Activated naive CD8-positive, alpha-beta T cell treated with anti-CD3 and anti-CD28 coated beads, Interleukin-2, amount 10 ng/mL, durations not matched to agents 7 days and 5 days (primary cell): ENCODE results near the gene OR4A16. TPM values are rescaled to one million over a fixed set of nuclear protein-coding genes. Genes with fewer than 3 reads are reported as not detected.

ENCODE experiments used
- ATAC-seq: fragments of 150-1000 bp; cut with Tn5 transposase; one replicate; pipeline ENCODE4 v1.10.0; 2021; ENCODE audit warnings: low read depth, moderate library complexity
- POLR2A ChIA-PET: fragments of 350-600 bp; sonication (Branson Sonifier 250); formaldehyde crosslinking; loops from one replicate; lab custom pipeline; 2021; ENCODE audit warnings: antibody characterized with exemption; lab: Charles Lee
- DNase-seq: peaks from one replicate; pipeline ENCODE4 v3.0.0; 2021
- H3K27ac Mint-ChIP-seq: one replicate; pipeline ENCODE4 v1.8.0; 2022; ENCODE audit warnings: mild to moderate bottlenecking, mixed read lengths
- H3K27me3 Mint-ChIP-seq: one replicate; pipeline ENCODE4 v1.8.0; 2022; ENCODE audit warnings: mild to moderate bottlenecking, moderate library complexity, mixed read lengths
- H3K36me3 Mint-ChIP-seq: one replicate; pipeline ENCODE4 v1.8.0; 2021; ENCODE audit warnings: mild to moderate bottlenecking, mixed read lengths
- H3K4me1 Mint-ChIP-seq: one replicate; pipeline ENCODE4 v1.8.0; 2021; ENCODE audit warnings: mixed read lengths
- H3K4me3 Mint-ChIP-seq: one replicate; pipeline ENCODE4 v1.8.0; 2022; ENCODE audit warnings: mild to moderate bottlenecking, moderate library complexity, mixed read lengths
- H3K9me3 Mint-ChIP-seq: one replicate; pipeline ENCODE4 v1.8.0; 2021; ENCODE audit warnings: mixed read lengths
- total RNA-seq, 2 experiments: library from RNA; stranded (reverse); gene quantifications; one replicate each; pipeline ENCODE4 v1.2.3, GENCODE V29; 2021

The OR4A16 gene, protein sequence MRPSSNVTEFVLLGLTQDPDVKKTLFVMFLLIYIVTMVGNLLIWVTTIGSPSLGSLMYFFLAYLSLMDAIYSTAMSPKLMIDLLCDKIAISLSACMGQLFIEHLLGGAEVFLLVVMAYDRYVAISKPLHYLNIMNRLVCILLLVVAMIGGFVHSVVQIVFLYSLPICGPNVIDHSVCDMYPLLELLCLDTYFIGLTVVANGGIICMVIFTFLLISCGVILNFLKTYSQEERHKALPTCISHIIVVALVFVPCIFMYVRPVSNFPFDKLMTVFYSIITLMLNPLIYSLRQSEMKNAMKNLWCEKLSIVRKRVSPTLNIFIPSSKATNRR
- not detected for total RNA-seq

DNA sequence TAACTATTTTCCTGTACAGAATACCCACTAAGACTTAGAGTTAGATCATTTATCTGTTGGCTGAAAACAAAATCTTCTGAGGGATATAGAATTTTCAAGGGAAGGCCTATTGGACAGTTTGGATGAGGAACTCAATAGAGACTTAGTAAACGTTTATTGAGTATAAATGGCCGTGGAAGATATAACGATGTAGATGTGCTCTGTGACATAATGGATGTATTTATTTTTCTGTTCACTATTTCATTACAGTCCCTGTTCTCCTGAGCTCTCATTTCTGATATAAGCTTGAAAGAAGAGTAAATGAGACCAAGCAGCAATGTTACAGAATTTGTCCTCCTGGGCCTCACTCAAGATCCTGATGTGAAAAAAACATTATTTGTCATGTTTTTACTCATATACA lies at the start of gene OR4A16:
Gene OR4A16, plus strand, starts transcription at position 301 of the 400 bp plus-strand sequence. Its CDS starts 0 bp downstream, at position 301.
- no peak within 1 kb of the TSS for H3K27ac Mint-ChIP-seq
- no peak for DNase-seq
- H3K36me3 Mint-ChIP-seq: no peaks in the 10 kb centered on the region
- no peak for ATAC-seq
- H3K9me3 Mint-ChIP-seq: peaks cover 25% of the 10 kb centered on the region
- no peak within 1 kb of the TSS for H3K4me3 Mint-ChIP-seq
- no peaks in the 10 kb centered on the region for H3K4me1 Mint-ChIP-seq
- POLR2A ChIA-PET: no interaction called here
- no peaks in the 10 kb centered on the region for H3K27me3 Mint-ChIP-seq

DNA sequence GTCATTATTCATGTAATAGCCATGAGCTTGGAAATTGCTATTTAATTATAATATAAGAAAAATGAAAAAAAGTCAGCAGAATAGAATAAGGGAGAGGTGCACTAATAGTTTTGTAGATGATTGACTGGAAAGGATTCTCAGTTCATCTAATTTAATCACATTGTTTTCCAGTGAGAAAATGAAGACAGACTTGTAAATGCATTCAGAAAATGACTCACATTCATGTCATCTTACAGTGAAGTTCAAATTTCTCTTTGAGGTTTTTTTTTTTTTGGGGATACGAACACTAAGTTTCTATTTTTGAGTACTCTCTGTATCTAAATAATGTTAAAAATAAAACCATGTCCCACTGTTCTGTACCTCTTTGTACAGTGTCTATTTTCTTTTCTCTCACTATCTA lies 18.5 kb upstream of the OR4A16 start:
- POLR2A ChIA-PET: no interaction called here
- Mint-ChIP-seq H3K4me3 (no peak overlapping the region), H3K4me1 (no peaks in the 10 kb centered on the region), H3K9me3 (peaks cover 8% of the 10 kb centered on the region), H3K27ac (no peak overlapping the region), H3K36me3 (no peaks in the 10 kb centered on the region), H3K27me3 (no peaks in the 10 kb centered on the region)
- no peak for ATAC-seq
- no peak for DNase-seq

DNA sequence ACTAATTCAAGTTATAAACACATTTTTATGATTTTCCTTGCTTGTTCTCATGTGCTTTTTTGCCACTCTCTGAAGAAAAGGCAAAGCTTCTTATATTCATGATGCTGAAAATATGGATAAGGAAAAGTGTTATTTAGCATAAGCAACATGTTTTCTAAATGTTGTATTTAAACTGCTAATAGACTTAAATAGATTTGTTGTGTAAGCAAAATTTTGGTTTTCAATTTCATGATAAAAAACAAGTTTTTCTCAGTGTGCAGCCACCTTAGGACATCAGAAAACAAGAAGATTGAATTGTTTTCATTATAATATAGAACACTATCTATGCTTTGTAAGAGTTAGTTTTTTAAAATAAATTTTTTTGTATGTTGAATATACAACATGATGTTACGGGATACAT lies 2.3 kb downstream of the OR4A16 start:
- DNase-seq (no peak), ATAC-seq (no peak)
- Mint-ChIP-seq H3K27me3 (no peaks in the 10 kb centered on the region), H3K9me3 (peaks cover 25% of the 10 kb centered on the region), H3K4me3 (no peak overlapping the region), H3K27ac (no peak overlapping the region), H3K4me1 (no peaks in the 10 kb centered on the region), H3K36me3 (no peaks in the 10 kb centered on the region)
- POLR2A ChIA-PET: no interaction called here

DNA sequence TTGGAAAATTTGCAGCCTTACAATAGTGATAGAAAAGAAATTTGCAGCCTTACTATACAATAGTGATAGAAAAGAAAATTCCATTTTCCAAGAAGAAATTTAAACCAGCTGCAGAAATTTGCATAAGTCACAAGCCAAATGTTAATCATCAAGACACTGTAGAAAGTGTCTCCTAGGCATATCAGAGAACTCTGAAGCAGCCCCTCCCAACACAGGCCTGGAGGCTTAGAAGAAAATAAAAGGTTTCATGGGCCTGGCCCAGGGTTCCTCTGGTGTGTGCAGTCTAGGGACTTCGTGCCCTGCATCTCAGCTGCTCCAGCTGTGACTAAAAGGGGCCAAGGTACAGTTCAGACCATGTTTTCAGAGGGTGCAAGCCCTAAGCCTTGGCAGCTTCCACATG lies 6.0 kb downstream of the OR4A16 start:
- H3K4me3 Mint-ChIP-seq: no peak overlapping the region
- no peaks in the 10 kb centered on the region for H3K36me3 Mint-ChIP-seq
- DNase-seq (no peak), ATAC-seq (no peak)
- no peak overlapping the region for H3K27ac Mint-ChIP-seq
- no peaks in the 10 kb centered on the region for H3K4me1 Mint-ChIP-seq
- POLR2A ChIA-PET: no interaction called here
- no peaks in the 10 kb centered on the region for H3K27me3 Mint-ChIP-seq
- peaks cover 11% of the 10 kb centered on the region for H3K9me3 Mint-ChIP-seq

DNA sequence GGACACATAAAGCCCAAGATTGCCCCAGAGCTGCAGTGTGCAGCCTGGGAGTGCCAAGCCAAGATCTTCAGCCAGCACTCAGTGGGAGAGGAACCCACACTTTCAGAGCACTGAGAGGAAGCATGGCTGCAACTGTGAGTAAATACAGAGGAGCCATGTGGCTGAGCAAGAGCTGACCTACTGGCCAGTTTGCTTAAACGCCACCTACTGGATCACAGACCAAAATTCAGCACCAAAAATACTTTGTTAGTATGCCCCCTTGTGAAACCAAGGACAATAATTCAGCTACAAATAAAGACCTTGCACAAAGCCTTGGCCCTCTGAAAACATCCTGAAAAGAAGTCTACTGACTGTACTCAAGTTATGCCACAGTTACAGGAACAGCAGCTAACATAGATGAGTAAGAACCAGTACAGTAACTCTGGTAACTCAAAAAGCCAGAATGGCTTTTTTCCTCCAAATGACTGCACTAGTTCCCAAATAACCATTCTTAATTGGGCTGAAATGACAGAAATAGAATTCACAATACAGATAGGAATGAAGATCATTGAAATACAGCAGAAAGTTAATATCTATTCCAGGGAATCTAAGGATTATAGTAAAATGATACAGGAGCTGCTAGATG lies 14.7 kb downstream of the OR4A16 start:
- Mint-ChIP-seq H3K9me3 (peaks cover 13% of the 10 kb centered on the region), H3K36me3 (no peaks in the 10 kb centered on the region), H3K27me3 (no peaks in the 10 kb centered on the region), H3K27ac (no peak overlapping the region), H3K4me3 (no peak overlapping the region), H3K4me1 (no peaks in the 10 kb centered on the region)
- POLR2A ChIA-PET: no interaction called here
- DNase-seq (no peak), ATAC-seq (no peak)

DNA sequence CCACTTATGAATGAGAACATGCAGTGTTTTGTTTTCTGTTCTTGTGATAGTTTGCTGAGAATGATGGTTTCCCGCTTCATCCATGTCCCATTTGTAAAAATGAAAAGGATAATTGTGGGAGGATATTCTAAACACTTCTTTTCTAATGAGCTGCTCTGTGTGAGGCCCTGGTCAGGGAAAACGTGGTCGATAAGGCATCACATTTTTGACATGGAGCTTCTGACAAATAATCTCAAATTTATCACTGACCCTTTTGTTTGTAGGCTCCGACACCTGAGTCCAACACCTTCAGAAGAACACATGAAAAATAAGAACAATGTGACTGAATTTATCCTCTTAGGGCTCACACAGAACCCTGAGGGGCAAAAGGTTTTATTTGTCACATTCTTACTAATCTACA lies 24.7 kb downstream of the OR4A16 start, which contains the start of gene OR4A15:
Gene OR4A15, plus strand, starts transcription at position 301 of the 400 bp plus-strand sequence. Its CDS starts 0 bp downstream, at position 301.
- POLR2A ChIA-PET: no interaction called here
- Mint-ChIP-seq H3K27ac (no peak within 1 kb of the TSS), H3K4me3 (no peak within 1 kb of the TSS), H3K36me3 (no peaks in the 10 kb centered on the region), H3K9me3 (peaks cover 7% of the 10 kb centered on the region), H3K27me3 (no peaks in the 10 kb centered on the region), H3K4me1 (no peaks in the 10 kb centered on the region)
- DNase-seq (no peak), ATAC-seq (no peak)

Other genes starting within 250 kb of the OR4A16 start
- not detected for gene TRIM48, start 81.0 kb upstream of the OR4A16 start, total RNA-seq
- not detected for gene OR4A15, start 24.8 kb downstream of the OR4A16 start, total RNA-seq
- gene OR4C15, start 211.3 kb downstream of the OR4A16 start, total RNA-seq: not detected
- gene OR4C16, start 228.9 kb downstream of the OR4A16 start, total RNA-seq: not detected